Esophagus squamous epithelium (tissue), 5 donors: ENCODE results near the gene BTNL9. TPM values are rescaled to one million over a fixed set of nuclear protein-coding genes. Genes with fewer than 3 reads are reported as not detected.
A peak's percentile ranks its signal among the peaks of the same experiment; 100 is the strongest.
"Not testable (repeated sequence)": the region's sequence is repeated elsewhere in the genome, so short reads cannot be mapped to it uniquely, and the experiment has no call there.

Experiments
- DNase-seq: peaks from one replicate; lab custom pipeline; 2025; lab: John Stamatoyannopoulos, UW
- H3K27ac ChIP-seq, 4 donors: fragments of 200-600 bp; sonication (generic); one replicate each; pipeline ENCODE4 v1.5.1; 2016 to 2019; ENCODE audit warnings: mild to moderate bottlenecking in 1 of 4
- H3K27me3 ChIP-seq, 4 donors: fragments of 200-600 bp; sonication (generic); 1 replicate in 3 of 4; 2 replicates in 1 of 4; pipeline versions ENCODE4 v1.5.1 to v1.6.0; 2017 to 2021; ENCODE audit warnings: antibody characterized with exemption in 1 of 4
- H3K36me3 ChIP-seq, 3 donors: fragments of 200-600 bp; sonication (generic); one replicate each; pipeline ENCODE4 v1.5.1; 2016 to 2019
- H3K4me1 ChIP-seq, 3 donors: fragments of 200-600 bp; sonication (generic); one replicate each; pipeline ENCODE4 v1.5.1; 2017 to 2019
- H3K4me3 ChIP-seq, 4 donors: fragments of 200-600 bp; sonication (generic); 1 replicate in 3 of 4; 2 replicates in 1 of 4; pipeline ENCODE4 v1.5.1; 2016 to 2019; ENCODE audit warnings: mild to moderate bottlenecking in 2 of 4, moderate library complexity in 1 of 4
- H3K9me3 ChIP-seq, 3 donors: fragments of 200-600 bp; sonication (generic); one replicate each; pipeline ENCODE4 v1.5.1; 2016 to 2019
- CTCF ChIP-seq, 6 experiments: fragments of 450-650 bp in 4 of 6; fragments of 200-600 bp in 2 of 6; sonication (generic) in 2 of 6; IDR thresholded peaks; one replicate each; pipeline ENCODE4 v1.5.1; 2016 to 2019; ENCODE audit warnings: antibody characterized with exemption in 6 of 6, mild to moderate bottlenecking in 4 of 6, moderate library complexity in 4 of 6
- POLR2A ChIP-seq, 4 donors: fragments of 450-650 bp; IDR thresholded peaks; one replicate each; pipeline ENCODE4 v1.6.1; 2017; ENCODE audit warnings: antibody characterized with exemption in 4 of 4, mild to moderate bottlenecking in 4 of 4, moderate library complexity in 3 of 4
- WGBS, 2 donors: methylation state at CpG; one replicate each; pipeline ENCODE4 v1.1.5; 2018; 5-methylcytosine and 5-hydroxymethylcytosine counted together
- intact Hi-C: fragments of 100-400 bp; cut with DNase I; formaldehyde crosslinking; loops from one replicate; pipeline ENCODE4 v1.15.0; 2022
- total RNA-seq, 4 donors: library from RNA; depleted of rRNA; stranded (reverse); fragments of >200 nt; gene quantifications; one replicate each; pipeline ENCODE4 v1.1.0, GENCODE V29; 2016
- donor health status: DM: yes; HTN: yes; CAD: no.

Gene BTNL9
- total RNA-seq, 4 donors from 2014 or later = 0.75 to 27.7 (median 4.1) TPM

- 18 to 21% methylated on average over 15 to 19 of the region's 22 CpGs for WGBS, 2 donors
- Histone ChIP-seq H3K27ac (no peak overlapping the region), H3K9me3 (no peaks in the 10 kb centered on the region), H3K4me3 (no peak overlapping the region), H3K4me1 (peaks cover 0 to 9% (median 0%) of the 10 kb centered on the region in 3 donors), H3K36me3 (no peaks in the 10 kb centered on the region), H3K27me3 (peaks cover 8 to 45% (median 10%) of the 10 kb centered on the region in 4 donors)
- intact Hi-C loops = no loop called here
- TF ChIP-seq POLR2A (IDR thresholded peaks at IDR 0.05) (no peak), CTCF (IDR thresholded peaks at IDR 0.05) (no peak)
- DNase-seq = no peak
These were observed 58.9 kb downstream of the BTNL9 start for GRCh38 chr5:181098762-181099601.

- H3K4me1 ChIP-seq = peaks cover 0 to 9% (median 0%) of the 10 kb centered on the region in 3 donors
- no peak overlapping the region for H3K27ac ChIP-seq
- H3K4me3 ChIP-seq = no peak overlapping the region
- H3K9me3 ChIP-seq = no peaks in the 10 kb centered on the region
- H3K36me3 ChIP-seq = no peaks in the 10 kb centered on the region
- TF ChIP-seq POLR2A (IDR thresholded peaks at IDR 0.05) = no peak
- intact Hi-C loops = no loop called here
- WGBS, 2 donors = 47 to 60% methylated on average over 7 to 11 of the region's 11 CpGs
- DNase-seq = no peak
- H3K27me3 ChIP-seq = peaks cover 8 to 45% (median 10%) of the 10 kb centered on the region in 4 donors
These were observed 59.6 kb downstream of the BTNL9 start for GRCh38 chr5:181099602-181100086.

GRCh38 chr5:181100121-181100875 lies 60.2 kb downstream of the BTNL9 start:
- intact Hi-C loops = no loop called here
- TF ChIP-seq POLR2A (IDR thresholded peaks at IDR 0.05) (no peak), CTCF (IDR thresholded peaks at IDR 0.05) (no peak)
- Histone ChIP-seq H3K4me1 (peaks cover 0 to 9% (median 0%) of the 10 kb centered on the region in 3 donors), H3K27ac (no peak overlapping the region), H3K9me3 (no peaks in the 10 kb centered on the region), H3K27me3 (peaks cover 8 to 47% (median 10%) of the 10 kb centered on the region in 4 donors), H3K4me3 (peak overlapping the region in 1 of 4 donors; percentile 44), H3K36me3 (no peaks in the 10 kb centered on the region)
- 22% methylated on average over 5 of the region's 62 CpGs; no CpG with 5 or more reads in 1 of the 2 donors for WGBS, 2 donors
- DNase-seq = no peak

GRCh38 chr5:181101030-181101641 lies 61.1 kb downstream of the BTNL9 start:
- peak overlapping the region in 1 of 4 donors; percentile 45 for H3K4me3 ChIP-seq
- not testable (repeated sequence) for DNase-seq

GRCh38 chr5:181101930-181102674 lies 62.0 kb downstream of the BTNL9 start:
- H3K36me3 ChIP-seq, H3K4me1 ChIP-seq, H3K27ac ChIP-seq, H3K4me3 ChIP-seq, H3K9me3 ChIP-seq, DNase-seq, intact Hi-C loops: not testable (repeated sequence)
- peaks cover 8 to 61% (median 10%) of the 10 kb centered on the region in 4 donors for H3K27me3 ChIP-seq
- WGBS, 2 donors = no CpG with 5 or more reads among the region's 30 CpGs

More at GRCh38 chr5:181101030-181101641, 61.1 kb downstream of the BTNL9 start:
- H3K9me3 ChIP-seq, H3K4me1 ChIP-seq, H3K27ac ChIP-seq, H3K36me3 ChIP-seq, intact Hi-C loops: not testable (repeated sequence)
- no CpG with 5 or more reads among the region's 54 CpGs for WGBS, 2 donors
- H3K27me3 ChIP-seq = peaks cover 8 to 51% (median 10%) of the 10 kb centered on the region in 4 donors

- H3K27ac ChIP-seq, H3K36me3 ChIP-seq, H3K9me3 ChIP-seq, H3K4me1 ChIP-seq, DNase-seq, intact Hi-C loops: not testable (repeated sequence)
- peaks cover 4 to 72% (median 8%) of the 10 kb centered on the region in 4 donors for H3K27me3 ChIP-seq
- 13% methylated on average over 3 of the region's 5 CpGs for WGBS, 2 donors
- H3K4me3 ChIP-seq = peak overlapping the region in 1 of 4 donors; percentile 8
These were observed 64.1 kb downstream of the BTNL9 start for GRCh38 chr5:181104259-181104568.

GRCh38 chr5:181104606-181105390 lies 64.7 kb downstream of the BTNL9 start:
- H3K4me3 ChIP-seq, H3K36me3 ChIP-seq, H3K4me1 ChIP-seq, DNase-seq, intact Hi-C loops, H3K27ac ChIP-seq, H3K9me3 ChIP-seq: not testable (repeated sequence)
- 5 to 17% methylated on average over 2 of the region's 20 CpGs for WGBS, 2 donors
- H3K27me3 ChIP-seq = peaks cover 1 to 72% (median 4%) of the 10 kb centered on the region in 4 donors
